SU-DHL-6 (cell line): ENCODE results near the gene CAPZA1.

Experiments
- CTCF ChIP-seq: fragments of 200-600 bp; sonication (generic); IDR thresholded peaks from one replicate; pipeline ENCODE4 v1.5.1; 2017; ENCODE audit warnings: antibody characterized with exemption, mild to moderate bottlenecking, low read length, moderate library complexity; ENCODE audit not compliant: insufficient read depth, poor library complexity, severe bottlenecking
- EZH2phosphoT487 ChIP-seq: fragments of 200-600 bp; sonication (generic), shearing (Covaris generic); conservative IDR thresholded peaks from 2 replicates; pipeline ENCODE4 v1.6.1; 2018; ENCODE audit warnings: mild to moderate bottlenecking, antibody characterized with exemption, low read length, moderate library complexity, mixed read lengths

GRCh38 chr1:112715264-112716053 is 95.8 kb downstream of the CAPZA1 start, which contains the start of gene PPM1J:
- TF ChIP-seq CTCF (no peak), EZH2phosphoT487 (no peak)
